ENCODE results near the gene DLX2. TPM values are rescaled to one million over a fixed set of nuclear protein-coding genes. Genes with fewer than 3 reads are reported as not detected.
A peak's percentile ranks its signal among the peaks of the same experiment; 100 is the strongest.

Gene DLX2
- total RNA-seq, 1 donor from 2014 or later = 9.7 TPM

GRCh38 chr2:172093416-172094293 is 9.0 kb downstream of the DLX2 start:
- Mint-ChIP-seq H3K27me3 (ENCODE audit: low read depth) (peaks cover 82% of the 10 kb centered on the region), H3K4me3 (peak overlapping the region; percentile 52), H3K36me3 (no peaks in the 10 kb centered on the region), H3K9me3 (no peaks in the 10 kb centered on the region), H3K27ac (peak overlapping the region; percentile 78), H3K4me1 (peaks cover 50% of the 10 kb centered on the region)
- TF ChIP-seq CTCF (IDR thresholded peaks at IDR 0.05; ENCODE audit: unreplicated experiment) = no peak
- DNase-seq (ENCODE audit: low spot score in 2 of 2, unreplicated experiment in 2 of 2) = no peak

DNA sequence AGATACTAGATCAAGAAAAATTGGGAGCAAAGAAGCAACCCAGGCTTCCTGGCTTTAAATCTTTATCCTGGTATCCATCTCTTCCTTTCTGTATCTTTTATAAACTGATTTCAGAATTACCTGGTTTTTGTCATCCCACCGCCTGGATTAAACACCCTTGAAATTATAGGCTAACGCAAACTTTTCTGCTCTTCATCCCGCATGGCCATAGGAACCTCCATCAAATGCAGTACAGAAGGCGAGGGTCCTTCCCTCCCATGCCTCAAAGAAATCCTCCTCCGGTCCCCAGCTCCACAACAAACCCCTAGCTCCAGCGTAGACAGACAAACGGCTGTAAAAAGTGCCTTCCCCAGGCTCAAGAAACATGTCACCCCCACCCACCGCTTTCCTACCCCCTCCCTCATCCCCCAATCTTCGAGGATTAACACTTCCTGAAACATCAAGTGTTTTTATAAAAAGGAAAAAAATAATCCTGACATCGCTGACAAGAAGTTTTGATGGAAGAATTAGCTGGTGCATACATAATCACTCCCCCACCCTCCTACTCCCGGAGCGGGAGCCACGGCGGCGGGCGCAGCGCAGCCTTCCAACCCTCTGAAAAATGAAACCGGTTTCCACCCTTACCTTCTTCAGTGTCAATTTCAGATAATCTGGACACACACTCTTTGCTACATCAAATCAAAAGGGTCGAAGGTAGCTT is 9.8 kb downstream of the DLX2 start:
- Mint-ChIP-seq H3K27ac (peak overlapping the region; percentile 52), H3K4me3 (peak overlapping the region; percentile 31), H3K9me3 (no peaks in the 10 kb centered on the region), H3K4me1 (peaks cover 54% of the 10 kb centered on the region), H3K27me3 (ENCODE audit: low read depth) (peaks cover 86% of the 10 kb centered on the region), H3K36me3 (peaks cover 7% of the 10 kb centered on the region)
- TF ChIP-seq CTCF (IDR thresholded peaks at IDR 0.05; ENCODE audit: unreplicated experiment) = no peak
- no peak for DNase-seq (ENCODE audit: low spot score in 2 of 2, unreplicated experiment in 2 of 2)

DNA sequence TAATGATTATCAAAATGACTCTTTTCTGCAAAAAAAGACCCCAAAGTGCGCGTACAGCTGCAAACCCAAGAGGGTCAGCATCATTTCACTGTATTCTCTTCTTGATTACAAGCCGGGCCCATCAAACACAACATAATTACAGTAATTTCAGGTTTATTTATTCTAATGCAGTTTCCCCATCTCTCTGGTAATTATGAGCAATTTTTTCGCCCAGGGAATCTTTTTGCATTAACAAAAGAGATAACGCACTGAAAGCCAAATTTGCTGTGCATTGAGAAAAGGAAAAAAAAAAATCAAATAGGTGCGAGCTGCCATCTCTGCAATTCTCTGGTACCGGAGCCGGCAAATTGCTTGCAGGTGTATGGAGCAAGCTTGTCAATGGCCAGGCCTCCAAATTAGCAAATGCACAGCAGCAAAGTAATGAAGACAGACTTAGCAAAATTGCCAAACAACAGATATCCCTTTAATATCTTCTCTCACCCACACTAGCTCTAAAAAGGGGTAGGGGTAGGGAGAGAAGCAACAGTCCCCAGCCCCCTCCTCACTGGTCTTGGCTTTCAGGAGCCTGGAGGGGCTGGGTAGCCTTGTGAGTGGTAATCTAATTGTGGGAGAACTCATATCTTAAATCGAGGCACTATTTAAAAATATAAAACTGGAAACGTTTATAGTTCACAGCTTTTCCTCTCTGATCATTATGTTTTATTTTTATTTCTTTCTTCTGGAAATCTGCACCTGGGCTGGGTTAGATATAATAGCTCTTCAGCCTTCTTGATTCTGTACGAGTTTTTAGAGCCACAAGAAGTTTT is 10.7 kb downstream of the DLX2 start:
- Mint-ChIP-seq H3K27me3 (ENCODE audit: low read depth) (peaks cover 86% of the 10 kb centered on the region), H3K36me3 (peaks cover 8% of the 10 kb centered on the region), H3K4me3 (no peak overlapping the region), H3K27ac (no peak overlapping the region), H3K9me3 (no peaks in the 10 kb centered on the region), H3K4me1 (peaks cover 54% of the 10 kb centered on the region)
- DNase-seq (ENCODE audit: low spot score in 2 of 2, unreplicated experiment in 2 of 2) = no peak
- TF ChIP-seq CTCF (IDR thresholded peaks at IDR 0.05; ENCODE audit: unreplicated experiment) = no peak

GRCh38 chr2:172091000-172091641 is 11.6 kb downstream of the DLX2 start:
- Mint-ChIP-seq H3K27ac (no peak overlapping the region), H3K27me3 (ENCODE audit: low read depth) (peaks cover 90% of the 10 kb centered on the region), H3K4me3 (no peak overlapping the region), H3K36me3 (peaks cover 8% of the 10 kb centered on the region), H3K4me1 (peaks cover 56% of the 10 kb centered on the region), H3K9me3 (no peaks in the 10 kb centered on the region)
- no peak for DNase-seq (ENCODE audit: low spot score in 2 of 2, unreplicated experiment in 2 of 2)
- no peak for TF ChIP-seq CTCF (IDR thresholded peaks at IDR 0.05; ENCODE audit: unreplicated experiment)

All from mesothelial cell of epicardium (in vitro differentiated cells).